IMR-90 (cell line): ENCODE measurements around the gene ABTB2.

Experiments used
- BHLHE40 ChIP-seq: fragments of 150-350 bp; IDR thresholded peaks from 2 replicates; pipeline ENCODE4 v1.6.1; 2016; ENCODE audit warnings: mild to moderate bottlenecking, low read depth, low read length
- CEBPB ChIP-seq: IDR thresholded peaks from 2 replicates; pipeline ENCODE4 v1.6.1; 2012; ENCODE audit warnings: low read depth, low read length, improper control_type of control experiment
- CHD1 ChIP-seq: IDR thresholded peaks from 2 replicates; pipeline ENCODE4 v1.6.1; 2012; ENCODE audit warnings: low read depth, low read length, improper control_type of control experiment
- CTCF ChIP-seq: conservative IDR thresholded peaks from 2 replicates; pipeline ENCODE4 v1.5.1; 2012; ENCODE audit warnings: mild to moderate bottlenecking, low read depth, low read length, improper control_type of control experiment
- ELK1 ChIP-seq: fragments of 150-350 bp; IDR thresholded peaks from 2 replicates; pipeline ENCODE4 v1.6.1; 2016; ENCODE audit warnings: low read depth, mild to moderate bottlenecking, low read length, moderate library complexity, borderline replicate concordance
- MAFK ChIP-seq: IDR thresholded peaks from 2 replicates; pipeline ENCODE4 v1.6.1; 2012; ENCODE audit warnings: low read depth, low read length, improper control_type of control experiment
- MAZ ChIP-seq: IDR thresholded peaks from 2 replicates; pipeline ENCODE4 v1.6.1; 2012; ENCODE audit warnings: low read depth, mild to moderate bottlenecking, low read length, improper control_type of control experiment, moderate library complexity, borderline replicate concordance
- MXI1 ChIP-seq: IDR thresholded peaks from 2 replicates; pipeline ENCODE4 v1.6.1; 2012; ENCODE audit warnings: low read depth, mild to moderate bottlenecking, low read length, moderate library complexity, borderline replicate concordance
- POLR2A ChIP-seq: IDR thresholded peaks from 2 replicates; pipeline ENCODE4 v1.6.1; 2012; ENCODE audit warnings: mild to moderate bottlenecking, low read depth, low read length
- RAD21 ChIP-seq: IDR thresholded peaks from 2 replicates; pipeline ENCODE4 v1.6.1; 2012; ENCODE audit warnings: low read length, improper control_type of control experiment
- RCOR1 ChIP-seq: IDR thresholded peaks from 2 replicates; pipeline ENCODE4 v1.6.1; 2012; ENCODE audit warnings: mild to moderate bottlenecking, low read length, improper control_type of control experiment; ENCODE audit not compliant: insufficient replicate concordance
- RFX5 ChIP-seq: IDR thresholded peaks from 2 replicates; pipeline ENCODE4 v1.8.0; 2012; ENCODE audit warnings: low read depth, mild to moderate bottlenecking, low read length, moderate library complexity
- SMC3 ChIP-seq: fragments of 150-350 bp; IDR thresholded peaks from 2 replicates; pipeline ENCODE4 v1.6.1; 2016; ENCODE audit warnings: low read depth, mild to moderate bottlenecking, antibody characterized with exemption, low read length, moderate library complexity
- USF2 ChIP-seq: fragments of 150-350 bp; IDR thresholded peaks from 2 replicates; pipeline ENCODE4 v1.6.1; 2017; ENCODE audit warnings: mild to moderate bottlenecking, antibody characterized with exemption, low read length, low read depth

- TF ChIP-seq CTCF (no peak), CHD1 (no peak), MAZ (no peak), RAD21 (no peak), SMC3 (no peak), CEBPB (no peak), POLR2A (no peak), BHLHE40 (no peak), RFX5 (no peak), USF2 (no peak), RCOR1 (no peak), MAFK (no peak), MXI1 (no peak), ELK1 (no peak)
These were observed 94.2 kb downstream of the ABTB2 start for GRCh38 chr11:34263441-34264091.
